NCI-H526 treated with DMSO at 0.1 percent for 48 hours (cell line): ENCODE results near the gene NGDN.
A peak's percentile ranks its signal among the peaks of the same experiment; 100 is the strongest.

Experiments
- DNase-seq: peaks from one replicate; lab custom pipeline; 2025; lab: John Stamatoyannopoulos, UW

NGDN gene

DNA sequence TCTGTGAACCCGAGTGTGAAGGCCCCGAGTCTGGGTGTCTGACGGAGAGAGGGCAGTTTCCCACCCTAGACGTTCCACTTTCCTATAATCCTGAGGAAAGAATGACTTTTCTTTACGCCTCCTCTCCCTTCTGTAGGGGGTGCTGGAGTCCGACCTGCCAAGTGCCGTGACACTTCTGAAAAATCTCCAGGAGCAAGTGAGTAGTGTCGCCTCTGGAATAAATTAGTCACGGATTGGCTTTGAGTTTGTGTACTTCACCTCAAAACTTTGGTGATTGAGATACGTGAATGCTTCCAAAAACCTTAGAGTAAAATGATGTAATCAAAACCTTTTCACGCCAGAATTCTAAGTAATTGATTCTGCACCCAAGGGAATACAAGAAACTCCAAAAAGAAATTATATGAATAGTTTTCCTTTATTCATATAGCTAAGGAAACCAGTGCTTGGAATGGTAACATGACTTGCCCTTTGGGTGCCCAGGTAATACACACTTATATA lies 452 bp downstream of the NGDN start:
- no peak for DNase-seq

DNA sequence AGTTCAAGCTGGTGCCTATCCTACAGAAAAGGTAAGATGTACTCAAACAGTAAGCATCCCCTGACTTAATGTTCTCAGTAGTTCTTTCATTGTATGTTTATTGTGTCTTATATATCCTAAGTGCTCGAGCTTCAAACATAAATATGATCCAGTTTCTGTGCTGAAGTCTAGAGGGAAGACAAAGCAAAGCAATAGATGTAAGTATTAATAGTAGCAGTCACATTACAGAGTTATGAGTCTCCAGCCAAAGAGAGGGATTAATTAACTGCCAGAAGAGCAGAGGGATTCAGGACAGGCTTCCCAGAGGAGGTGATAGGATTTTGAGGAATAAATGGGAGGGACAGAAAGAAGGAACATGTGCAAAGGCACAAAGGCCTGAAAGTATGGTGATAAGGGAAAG lies 1.4 kb downstream of the NGDN start:
- no peak for DNase-seq

DNA sequence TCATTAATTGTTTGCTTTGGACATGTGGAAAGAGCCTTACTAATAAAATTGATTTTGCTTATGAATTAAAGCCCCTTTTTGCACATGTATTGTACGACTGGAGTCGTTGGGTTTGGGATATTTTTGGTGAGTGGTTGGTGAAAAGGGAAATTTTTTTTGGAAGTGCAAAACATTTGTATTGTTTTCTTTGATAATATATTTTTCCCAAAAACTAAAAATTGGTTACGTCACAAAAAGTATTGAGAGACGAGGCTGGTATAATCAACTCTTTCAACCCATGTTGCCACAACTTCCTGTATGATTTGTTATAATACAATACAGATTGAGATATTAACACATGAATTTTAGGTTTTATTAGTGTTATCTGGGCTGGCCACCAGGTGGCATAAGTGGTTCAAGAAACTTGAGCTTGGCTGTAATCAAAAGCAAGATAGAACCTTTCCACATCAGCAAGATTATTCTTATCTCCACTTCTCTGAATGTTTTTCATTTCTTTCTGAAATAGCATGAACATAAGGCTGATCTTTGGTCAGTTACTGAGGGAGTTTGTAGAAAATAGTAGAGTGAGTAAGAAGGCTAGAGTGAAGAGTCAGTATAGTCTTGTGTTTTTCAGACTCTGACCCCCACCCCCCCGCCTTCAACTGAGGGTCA lies 8.7 kb downstream of the NGDN start:
- peak; percentile 40 for DNase-seq

DNA sequence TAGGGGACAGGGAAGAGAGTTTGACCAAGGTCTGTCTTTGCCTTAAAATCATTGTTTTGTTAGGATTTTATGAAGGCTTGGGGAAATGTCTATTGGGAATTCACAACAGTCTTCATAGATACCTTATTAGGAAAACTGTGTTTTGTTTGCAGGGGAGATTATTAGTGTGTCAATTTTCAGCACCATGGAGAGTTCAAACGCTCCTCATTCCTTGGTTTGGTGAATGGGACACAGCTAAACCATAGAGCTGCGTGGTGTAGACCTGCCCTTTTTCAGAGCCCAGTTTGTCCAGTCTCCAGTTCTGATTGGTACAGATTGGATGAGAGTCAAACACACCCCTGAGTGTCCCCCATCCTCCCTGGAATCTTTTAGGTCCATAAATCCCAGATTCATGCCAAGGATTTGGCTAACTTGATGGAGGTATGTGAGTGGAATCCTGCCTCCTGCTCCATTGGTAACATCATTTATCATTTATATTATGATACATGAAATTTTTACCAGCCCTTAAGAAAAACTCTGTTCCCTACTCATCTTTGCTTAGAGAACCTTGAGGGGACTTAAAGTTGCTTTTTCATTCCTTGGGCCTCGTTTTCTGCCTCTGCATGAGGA lies 12.0 kb downstream of the NGDN start:
- DNase-seq, result no peak

DNA sequence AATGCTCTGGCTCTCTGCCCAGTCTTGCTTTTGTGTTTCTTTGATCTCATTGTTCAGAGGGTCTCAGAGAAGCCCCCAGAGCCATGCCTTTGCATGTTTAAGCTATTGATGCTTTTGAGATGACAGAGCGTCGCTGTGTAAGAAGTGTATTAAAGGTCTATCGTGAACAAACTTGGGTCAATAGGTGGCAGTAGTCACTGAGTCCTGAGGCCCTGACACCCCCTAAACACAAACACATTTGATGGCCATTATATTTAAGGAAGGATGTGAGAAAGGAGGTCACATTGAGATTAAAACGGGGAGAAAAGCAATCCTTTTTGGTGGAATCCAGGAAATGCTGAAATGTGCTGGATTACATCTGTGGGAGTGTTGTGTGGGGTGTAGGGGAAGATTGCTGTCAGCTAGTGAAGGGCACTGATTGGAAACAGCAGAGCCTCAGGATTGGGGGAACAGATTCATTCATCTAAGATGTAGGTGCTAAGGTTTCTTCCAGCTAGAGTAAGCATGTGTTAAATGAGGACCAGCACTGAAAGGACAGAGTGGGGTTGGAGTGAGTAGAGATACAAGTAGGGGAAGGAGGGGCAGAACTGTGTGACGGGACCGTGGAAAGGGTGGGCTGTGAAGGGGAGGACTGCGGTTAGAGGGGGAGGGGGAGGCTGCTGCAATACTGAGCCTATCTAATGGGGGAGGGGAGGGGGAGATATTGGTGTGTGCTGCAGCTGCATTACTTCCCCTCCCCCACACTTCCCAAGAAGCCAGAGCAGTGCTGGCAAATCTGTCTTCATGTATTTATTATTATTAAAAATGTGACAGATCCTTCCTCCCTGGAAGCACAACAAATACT lies 12.7 kb downstream of the NGDN start:
- no peak for DNase-seq

DNA sequence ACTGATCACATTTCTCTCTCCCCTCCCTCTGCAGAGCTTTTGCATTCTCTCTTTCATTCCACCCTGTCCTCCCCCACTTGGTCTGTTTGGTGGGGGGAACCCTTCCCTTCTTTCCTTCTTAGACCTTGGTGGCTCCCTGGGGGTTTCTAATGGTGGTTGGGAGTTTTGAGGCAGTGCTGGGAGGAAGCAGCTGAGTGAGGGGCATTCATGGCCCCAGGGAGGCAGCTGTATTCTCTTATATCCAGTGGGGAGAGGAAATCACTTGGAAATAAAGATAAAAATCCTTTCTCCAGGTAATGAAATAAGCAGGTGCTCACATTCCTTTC lies 13.3 kb downstream of the NGDN start:
- no peak for DNase-seq

DNA sequence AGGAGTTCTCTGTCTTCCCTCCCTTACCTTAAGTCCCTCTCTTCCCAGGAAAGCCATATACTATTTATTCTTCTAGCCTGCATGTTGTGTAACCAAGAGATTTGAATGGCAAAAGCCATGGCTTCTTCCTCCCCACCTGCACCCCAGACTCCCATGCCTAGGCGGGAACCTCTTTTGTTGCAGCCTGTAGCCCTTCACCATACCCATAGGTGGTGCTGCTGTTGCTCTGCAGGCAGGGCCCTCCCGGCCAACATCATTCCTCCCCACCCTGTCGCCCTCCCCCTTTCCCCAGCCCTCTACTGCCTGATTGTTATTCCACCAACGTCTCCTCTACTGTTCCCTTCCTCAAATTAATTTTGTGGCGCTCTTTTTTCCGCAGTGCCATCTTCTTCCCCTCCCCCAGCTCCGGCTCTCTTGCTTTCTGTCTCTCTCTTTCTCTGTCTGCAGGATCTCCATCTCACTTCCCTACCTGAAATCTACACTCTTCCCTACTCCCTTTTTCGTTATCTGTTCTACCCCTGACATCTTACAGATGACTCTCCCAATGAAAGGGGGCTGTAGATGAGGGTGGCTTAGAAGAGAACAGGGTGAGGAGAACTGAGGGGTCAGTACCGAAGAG lies 13.8 kb downstream of the NGDN start:
- DNase-seq, result peak; percentile 40

DNA sequence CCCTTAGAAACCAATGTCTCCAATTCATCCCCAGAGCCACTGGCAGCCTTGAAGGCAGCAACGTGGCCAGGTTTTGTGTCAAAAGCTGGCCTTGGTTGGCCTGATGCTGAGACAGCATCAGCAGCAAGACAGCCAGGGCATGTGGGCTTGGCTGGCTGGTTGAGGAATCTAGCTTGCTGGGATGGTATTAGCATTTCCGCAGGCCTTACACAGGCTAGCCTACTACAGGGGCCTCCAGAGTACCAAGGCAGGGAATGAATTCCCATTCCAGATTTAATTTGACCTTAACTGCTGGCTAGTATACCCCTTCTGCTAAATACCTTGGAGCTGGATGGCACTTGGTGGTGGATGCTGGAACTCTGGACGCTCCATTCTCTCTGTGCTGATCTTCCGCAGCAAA lies 15.8 kb downstream of the NGDN start:
- no peak for DNase-seq

DNA sequence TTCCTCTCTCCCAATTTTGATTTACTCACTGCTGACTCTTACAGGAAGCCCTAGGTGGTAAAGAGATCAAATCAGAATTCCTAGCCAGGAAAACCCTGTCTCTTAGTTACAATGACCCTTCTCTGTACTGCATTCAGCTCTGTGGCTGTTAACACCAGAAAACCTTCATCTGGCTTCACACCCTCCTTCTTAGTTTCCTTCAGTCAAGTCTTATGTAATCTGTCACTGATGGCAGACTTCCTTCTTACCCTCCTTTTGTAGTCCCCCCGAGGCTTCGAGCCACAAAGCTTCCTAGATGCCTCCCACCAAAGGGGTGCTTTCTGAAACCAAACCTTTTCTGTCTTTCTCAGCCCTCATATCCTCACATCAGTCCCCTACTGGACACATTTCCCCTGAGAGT lies 16.5 kb downstream of the NGDN start:
- DNase-seq, result no peak

DNA sequence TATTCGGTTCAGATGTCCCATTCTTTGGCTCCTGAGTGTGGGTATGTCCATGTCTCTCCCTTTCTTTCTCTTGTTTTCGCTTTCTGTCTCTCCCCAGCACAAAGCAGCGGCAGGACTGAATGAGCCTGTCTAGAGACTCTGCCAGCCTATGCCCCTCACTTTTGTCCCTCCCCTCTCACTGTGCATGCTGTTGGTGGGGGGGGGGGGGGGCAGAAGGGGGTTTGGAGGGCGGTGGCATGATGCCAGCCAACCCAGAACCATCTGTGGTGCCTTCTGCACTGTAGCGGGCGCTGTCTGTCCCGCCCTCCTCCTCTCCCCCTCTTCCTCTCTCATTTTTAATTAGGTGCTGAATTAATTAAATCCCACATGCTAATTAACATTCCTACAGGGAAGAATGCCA lies 17.7 kb downstream of the NGDN start:
- no peak for DNase-seq

DNA sequence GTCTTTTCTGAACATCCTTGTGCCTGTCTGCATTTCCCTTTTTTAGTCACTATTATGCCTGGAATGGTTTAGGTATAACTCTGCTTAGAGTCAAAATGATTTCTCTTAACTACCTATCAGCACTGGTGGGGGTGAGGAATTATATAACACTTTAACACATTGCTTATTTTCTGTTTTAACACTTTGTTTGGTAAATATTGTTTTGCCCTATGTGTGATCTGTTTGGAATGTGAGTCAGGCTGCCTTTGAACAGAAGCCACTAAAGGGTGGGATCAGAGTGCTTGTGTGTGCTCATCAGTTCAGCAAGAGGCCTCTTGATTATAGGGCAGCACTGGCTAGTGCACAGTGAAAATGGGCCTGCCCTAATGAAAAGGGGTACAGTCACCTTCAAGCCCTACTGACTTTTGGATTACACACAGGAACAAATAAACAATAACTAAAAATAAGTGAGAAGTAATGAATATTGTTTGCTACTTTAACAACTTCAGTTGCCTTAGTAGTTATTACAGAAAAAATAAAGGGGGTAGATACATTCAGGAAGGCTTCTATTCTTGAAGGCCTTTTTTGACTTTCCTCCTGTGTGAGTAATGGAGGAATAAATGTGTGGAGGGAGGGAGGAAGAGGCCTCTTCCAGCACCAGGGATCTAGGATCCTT lies 23.2 kb downstream of the NGDN start:
- no peak for DNase-seq

DNA sequence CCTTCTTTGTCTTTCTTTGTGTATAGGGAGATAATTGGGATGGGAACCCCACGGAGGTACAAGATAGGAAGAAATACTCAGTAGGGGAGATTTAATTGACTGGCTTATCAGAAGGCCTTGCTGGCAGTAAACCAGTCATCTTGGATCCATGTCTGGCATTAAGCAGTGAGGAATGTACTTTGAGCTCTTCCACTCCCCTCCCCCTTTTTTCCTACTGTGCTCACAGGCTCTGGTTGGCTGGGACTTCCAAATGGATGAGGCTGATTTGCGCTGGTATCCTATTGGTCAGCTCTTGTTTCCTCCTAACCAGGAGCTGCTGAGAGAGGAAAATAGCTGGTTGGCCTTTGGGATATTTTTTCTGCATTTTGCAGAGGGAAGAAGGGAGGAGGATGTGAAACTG lies 24.7 kb downstream of the NGDN start:
- no peak for DNase-seq

DNA sequence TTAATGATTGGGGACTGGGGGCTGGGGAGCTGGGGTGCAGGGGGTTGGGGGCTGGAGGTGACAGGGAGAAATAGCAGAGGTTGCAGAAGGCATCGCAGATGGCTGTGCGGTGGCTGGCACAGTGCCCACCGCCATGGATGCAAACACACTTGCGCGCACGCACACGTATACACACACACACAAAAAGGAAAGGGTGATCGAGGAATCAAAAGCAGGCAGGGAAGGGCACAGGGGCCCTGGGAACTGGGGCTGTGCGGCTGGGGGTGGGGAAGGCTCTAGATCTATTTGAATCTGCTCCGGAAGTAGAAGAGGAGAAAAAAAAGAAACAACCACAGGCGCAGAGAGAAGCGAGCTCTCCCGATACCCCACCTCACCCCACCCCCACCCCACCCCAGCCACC lies 42.7 kb downstream of the NGDN start:
- DNase-seq, result no peak

DNA sequence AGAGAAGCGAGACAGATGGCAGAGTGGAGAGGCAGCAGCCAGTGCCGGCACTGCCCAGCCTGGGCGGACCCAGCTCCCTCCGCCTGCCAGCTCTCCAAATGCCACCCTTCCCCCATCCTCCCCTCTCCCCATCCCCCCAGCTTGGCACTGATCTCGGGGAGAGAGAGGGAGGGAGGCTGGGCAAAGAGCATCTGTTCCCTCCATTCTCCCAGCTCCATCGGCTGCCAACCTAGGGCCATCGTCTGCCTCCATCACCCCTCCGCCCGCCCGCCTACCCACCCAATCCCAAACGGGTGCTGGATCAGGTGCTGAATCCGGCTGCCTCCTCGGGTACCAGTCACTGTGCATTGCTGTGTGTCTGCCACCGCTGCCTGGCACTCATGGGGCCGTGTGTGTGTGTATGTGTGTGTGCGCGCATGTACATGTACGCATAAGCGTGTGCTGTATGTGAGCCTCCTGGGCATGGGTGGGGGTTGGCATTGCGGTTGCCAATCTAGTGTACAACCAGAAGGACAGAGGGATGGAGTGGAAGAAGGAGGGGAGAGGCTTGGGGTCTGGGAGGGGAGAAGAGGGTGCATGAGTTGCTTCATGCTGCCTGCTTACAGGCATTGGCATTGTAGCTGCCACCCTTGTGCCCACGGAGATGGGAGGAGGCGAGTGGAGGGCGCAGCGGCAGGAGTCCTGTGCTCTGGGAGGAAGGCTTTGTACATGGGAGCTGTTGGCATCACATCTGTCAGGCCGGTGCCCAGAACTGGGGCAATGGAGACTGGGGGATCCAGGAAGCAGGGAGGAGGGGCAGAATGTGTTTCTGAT lies 43.7 kb downstream of the NGDN start:
- no peak for DNase-seq

DNA sequence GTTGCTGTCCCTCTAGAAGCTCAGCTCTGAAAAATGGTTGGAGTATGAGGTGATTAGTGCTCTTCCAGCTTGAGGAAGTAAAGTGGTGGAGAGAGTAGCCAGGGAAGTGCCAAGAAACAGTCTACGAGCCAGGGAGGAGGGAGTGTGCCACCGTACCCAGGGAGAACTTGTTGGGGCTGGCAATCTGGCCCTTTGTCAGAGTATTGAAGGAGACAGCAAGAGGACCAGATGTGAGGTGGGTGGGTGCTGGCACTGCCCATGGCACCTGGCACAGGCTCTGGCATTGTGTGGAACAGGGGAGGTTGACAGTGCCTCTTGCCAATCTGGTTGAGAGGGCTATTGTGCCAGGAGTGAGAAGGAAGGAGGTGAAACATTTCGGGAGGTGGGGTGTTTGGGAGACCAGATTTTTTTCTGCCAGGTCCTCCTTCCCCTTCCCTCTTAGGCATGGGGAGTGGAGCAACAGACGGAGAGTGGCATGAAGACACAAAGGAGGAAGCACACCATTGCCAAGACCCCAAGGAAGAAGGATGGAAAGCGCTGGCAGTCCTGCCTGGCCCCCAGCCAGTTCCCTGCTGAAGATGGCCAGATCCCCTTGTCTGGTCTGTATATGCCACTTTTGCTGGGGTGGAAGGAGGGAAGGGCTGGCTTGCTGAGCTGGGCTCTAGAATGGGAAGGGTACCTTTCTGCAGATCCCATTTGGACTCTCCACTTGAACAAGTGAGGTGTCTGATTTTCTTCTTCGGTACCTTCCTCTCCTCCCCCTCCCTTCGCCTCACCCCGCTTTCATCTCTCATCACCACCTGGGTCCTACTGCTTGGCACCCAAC lies 44.5 kb downstream of the NGDN start:
- no peak for DNase-seq

DNA sequence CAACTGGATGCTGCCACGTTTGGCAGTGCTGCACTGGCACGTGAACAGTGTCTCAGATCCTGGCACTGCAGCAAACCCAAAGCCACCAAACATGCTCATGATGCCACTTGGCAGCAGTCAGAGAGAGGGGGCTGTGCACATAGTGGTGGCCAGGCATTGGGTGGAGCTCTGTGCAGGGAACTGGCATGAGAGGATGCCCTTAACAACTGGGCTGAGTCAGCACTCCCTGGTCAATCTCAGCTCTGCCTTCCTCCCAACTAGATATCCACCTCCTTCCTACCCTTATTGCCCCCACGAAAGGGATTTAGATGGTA lies 45.1 kb downstream of the NGDN start:
- no peak for DNase-seq

DNA sequence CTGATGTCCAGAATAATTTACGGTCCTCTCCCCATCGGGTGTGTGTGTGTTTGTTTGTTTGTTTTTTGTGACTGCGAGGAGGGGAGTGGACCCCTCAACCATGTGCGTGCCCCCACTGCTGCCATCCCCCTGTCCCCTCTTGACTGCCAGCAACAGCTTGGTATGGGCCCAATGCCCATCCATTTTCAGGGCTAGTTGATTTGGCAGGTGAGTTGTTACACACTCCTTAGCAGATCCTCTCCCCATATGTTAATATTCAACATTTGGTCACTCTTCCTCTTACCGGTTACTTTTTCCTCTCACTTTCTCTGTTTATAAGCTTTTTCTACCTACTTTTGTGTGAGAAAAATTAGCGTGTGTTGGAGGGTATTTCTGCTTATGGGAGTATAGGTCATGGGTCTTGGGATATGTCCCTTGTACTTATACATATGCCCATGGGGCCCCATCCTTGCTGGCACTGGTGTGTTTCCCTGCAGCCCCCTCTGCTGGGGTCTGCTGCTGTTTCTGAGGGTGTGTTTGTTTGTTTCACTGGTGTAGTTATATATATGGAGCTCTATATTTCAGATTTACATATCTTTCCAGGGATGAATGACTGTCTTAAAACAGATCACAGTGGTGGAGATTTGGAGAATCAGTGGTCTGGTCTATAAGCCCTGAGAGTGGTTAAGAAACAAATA lies 48.3 kb downstream of the NGDN start:
- DNase-seq, result no peak

DNA sequence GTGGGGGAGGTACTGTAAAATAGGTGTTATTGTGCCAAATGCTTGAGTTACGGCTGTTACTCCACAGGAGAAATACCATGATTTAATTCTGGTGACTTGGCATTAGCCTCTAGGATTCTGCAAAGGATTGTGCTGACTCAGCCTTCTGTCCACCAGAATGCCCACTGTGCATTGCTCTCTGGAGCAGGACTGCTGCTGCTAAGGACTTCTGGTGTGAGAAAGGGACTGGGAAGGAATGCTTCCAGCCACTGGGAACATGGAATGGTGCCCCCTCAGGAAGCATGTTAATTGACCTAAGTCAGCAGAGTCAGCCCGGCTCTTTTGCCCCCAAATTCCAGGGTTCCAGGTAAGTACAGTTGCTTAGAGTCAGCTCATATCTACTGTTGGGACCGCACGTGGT lies 49.2 kb downstream of the NGDN start:
- no peak for DNase-seq

DNA sequence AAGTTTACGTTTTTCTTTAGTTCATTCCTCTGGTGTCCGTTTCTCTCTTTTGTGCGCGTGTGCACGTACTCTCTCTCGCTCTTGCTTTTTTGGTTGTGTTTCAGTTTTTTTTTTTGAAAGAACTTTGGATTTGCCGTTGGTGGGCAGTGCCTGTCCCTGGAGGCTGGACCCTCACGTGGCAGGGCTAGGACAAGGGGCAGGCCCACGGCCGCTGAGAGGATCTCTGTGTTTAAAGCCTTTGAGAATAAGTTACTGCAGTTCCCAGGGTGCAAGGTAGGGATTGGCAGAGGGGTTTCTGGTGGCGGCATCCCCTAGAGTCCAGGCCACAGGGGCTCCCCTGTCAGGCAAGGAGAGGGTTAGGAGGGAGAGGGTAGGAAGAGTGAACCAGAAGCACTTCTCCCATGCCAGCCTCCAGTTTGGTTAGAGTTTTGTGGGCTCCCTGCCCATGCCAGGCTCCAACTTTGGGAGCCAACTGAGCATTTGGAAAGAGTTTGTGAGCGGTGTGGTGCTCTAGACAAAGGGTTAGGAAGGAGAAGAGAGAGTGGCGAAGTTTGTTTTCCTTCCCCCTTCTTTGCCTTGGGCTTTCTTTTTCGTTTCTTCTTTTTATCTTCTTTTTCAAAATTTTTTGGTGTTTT lies 51.5 kb downstream of the NGDN start:
- no peak for DNase-seq
